NT2/D1 (cell line): ENCODE data around the gene REXO1.

Experiments
- DNase-seq: peaks from one replicate; pipeline ENCODE4 v3.0.0-alpha.2; 2011; ENCODE audit warnings: low read depth, low spot score
- H3K27me3 ChIP-seq: 2 replicates; pipeline ENCODE4 v1.6.0; 2011; ENCODE audit warnings: mild to moderate bottlenecking; ENCODE audit not compliant: insufficient read length, insufficient read depth
- H3K36me3 ChIP-seq: 2 replicates; pipeline ENCODE4 v1.6.1; 2011; ENCODE audit warnings: mild to moderate bottlenecking, low read length, mixed read lengths; ENCODE audit not compliant: insufficient read depth, insufficient read length
- H3K4me1 ChIP-seq: 2 replicates; pipeline ENCODE4 v1.5.1; 2011; ENCODE audit not compliant: insufficient read depth, insufficient read length
- H3K4me3 ChIP-seq: 2 replicates; pipeline ENCODE4 v1.5.1; 2011; ENCODE audit warnings: low read depth; ENCODE audit not compliant: insufficient read length
- H3K9ac ChIP-seq: 2 replicates; pipeline ENCODE4 v1.6.0; 2011; ENCODE audit warnings: low read depth; ENCODE audit not compliant: insufficient read length
- H3K9me3 ChIP-seq: 2 replicates; pipeline ENCODE4 v1.5.1; 2011; ENCODE audit warnings: mild to moderate bottlenecking, low read length; ENCODE audit not compliant: insufficient read depth
- SUZ12 ChIP-seq: IDR thresholded peaks from 2 replicates; pipeline ENCODE4 v1.6.1; 2011; ENCODE audit not compliant: insufficient read length, insufficient read depth; ENCODE audit errors: extremely low read depth
- YY1 ChIP-seq: IDR thresholded peaks from 2 replicates; pipeline ENCODE4 v1.6.1; 2011; ENCODE audit not compliant: insufficient read length, insufficient read depth
- ZNF274 ChIP-seq: IDR thresholded peaks from 2 replicates; pipeline ENCODE4 v1.6.1; 2011; ENCODE audit warnings: mild to moderate bottlenecking, low read depth, low read length

The REXO1 gene

GRCh38 chr19:1811472-1811894, 36.8 kb downstream of the REXO1 start:
- no peak for DNase-seq
- TF ChIP-seq SUZ12: no peak
- H3K9me3 ChIP-seq: no peaks in the 10 kb centered on the region
- H3K36me3 ChIP-seq: peaks cover 22% of the 10 kb centered on the region
- peak overlapping the region; percentile 37 for H3K4me3 ChIP-seq
- peak overlapping the region; percentile 64 for H3K9ac ChIP-seq
- H3K27me3 ChIP-seq: no peaks in the 10 kb centered on the region
- peaks cover 21% of the 10 kb centered on the region for H3K4me1 ChIP-seq

GRCh38 chr19:1810439-1811160, 37.7 kb downstream of the REXO1 start:
- DNase-seq: no peak
- TF ChIP-seq ZNF274: no peak
- no peak for TF ChIP-seq YY1
- TF ChIP-seq SUZ12: no peak
- Histone ChIP-seq H3K4me3 (no peak overlapping the region), H3K27me3 (no peaks in the 10 kb centered on the region), H3K9me3 (no peaks in the 10 kb centered on the region), H3K36me3 (peaks cover 14% of the 10 kb centered on the region), H3K4me1 (peaks cover 20% of the 10 kb centered on the region), H3K9ac (peak overlapping the region; percentile 26)

- Histone ChIP-seq H3K4me3 (no peak overlapping the region), H3K9ac (no peak overlapping the region)
- TF ChIP-seq YY1 (no peak), ZNF274 (no peak), SUZ12 (no peak)
Measured at GRCh38 chr19:1809678-1810077, 38.6 kb downstream of the REXO1 start.

GRCh38 chr19:1808395-1808731, 39.9 kb downstream of the REXO1 start:
- no peak overlapping the region for H3K4me3 ChIP-seq
- H3K36me3 ChIP-seq: no peaks in the 10 kb centered on the region
- no peak for DNase-seq
- H3K4me1 ChIP-seq: peaks cover 21% of the 10 kb centered on the region
- no peaks in the 10 kb centered on the region for H3K9me3 ChIP-seq
- no peaks in the 10 kb centered on the region for H3K27me3 ChIP-seq
- no peak for TF ChIP-seq ZNF274
- no peak for TF ChIP-seq YY1
- TF ChIP-seq SUZ12: no peak
- no peak overlapping the region for H3K9ac ChIP-seq

More at GRCh38 chr19:1809678-1810077, 38.6 kb downstream of the REXO1 start:
- no peak for DNase-seq
- Histone ChIP-seq H3K27me3 (no peaks in the 10 kb centered on the region), H3K4me1 (peaks cover 21% of the 10 kb centered on the region), H3K36me3 (peaks cover 7% of the 10 kb centered on the region), H3K9me3 (no peaks in the 10 kb centered on the region)

- TF ChIP-seq SUZ12 (no peak), ZNF274 (no peak), YY1 (no peak)
- Histone ChIP-seq H3K4me3 (no peak overlapping the region), H3K4me1 (peaks cover 21% of the 10 kb centered on the region), H3K36me3 (peaks cover 4% of the 10 kb centered on the region), H3K9me3 (no peaks in the 10 kb centered on the region), H3K9ac (no peak overlapping the region), H3K27me3 (no peaks in the 10 kb centered on the region)
- DNase-seq: no peak
Measured at GRCh38 chr19:1807695-1808394, 40.4 kb downstream of the REXO1 start.

- H3K36me3 ChIP-seq: peaks cover 4% of the 10 kb centered on the region
- no peak for DNase-seq
- peaks cover 21% of the 10 kb centered on the region for H3K4me1 ChIP-seq
- no peaks in the 10 kb centered on the region for H3K27me3 ChIP-seq
- H3K9ac ChIP-seq: no peak overlapping the region
- no peak overlapping the region for H3K4me3 ChIP-seq
- no peak for TF ChIP-seq SUZ12
- TF ChIP-seq ZNF274: no peak
- no peak for TF ChIP-seq YY1
- no peaks in the 10 kb centered on the region for H3K9me3 ChIP-seq
Measured at GRCh38 chr19:1807030-1807694, 41.1 kb downstream of the REXO1 start.
